ENCODE measurements around the gene ZDHHC11B.
"Not testable (repeated sequence)": the region's sequence is repeated elsewhere in the genome, so short reads cannot be mapped to it uniquely, and the experiment has no call there.

Gene ZDHHC11B

GRCh38 chr5:784428-785177 is at the start of gene ZDHHC11B:
ZDHHC11B (minus strand) TSS chr5:784729; CDS start chr5:766919, 17,810 bp downstream.
- POLR2A ChIA-PET (ENCODE audit: low non-redundant PET); H3K27ac ChIP-seq; CTCF ChIA-PET: not testable (repeated sequence)
- peak; percentile 91 for DNase-seq (ENCODE audit: low spot score)

GRCh38 chr5:834013-834412 is 49.5 kb upstream of the ZDHHC11B start:
- DNase-seq (ENCODE audit: low spot score); CTCF ChIA-PET; H3K27ac ChIP-seq; POLR2A ChIA-PET (ENCODE audit: low non-redundant PET): not testable (repeated sequence)

GRCh38 chr5:828194-828593 is 43.7 kb upstream of the ZDHHC11B start:
- DNase-seq (ENCODE audit: low spot score); POLR2A ChIA-PET (ENCODE audit: low non-redundant PET); CTCF ChIA-PET; H3K27ac ChIP-seq: not testable (repeated sequence)

- CTCF ChIA-PET; POLR2A ChIA-PET (ENCODE audit: low non-redundant PET); DNase-seq (ENCODE audit: low spot score); H3K27ac ChIP-seq: not testable (repeated sequence)
These were observed 41.0 kb upstream of the ZDHHC11B start for GRCh38 chr5:825544-825943.

GRCh38 chr5:821504-821903 is 37.0 kb upstream of the ZDHHC11B start:
- POLR2A ChIA-PET (ENCODE audit: low non-redundant PET): no interaction called here
- H3K27ac ChIP-seq: no peak overlapping the region
- no peak for TF ChIP-seq CTCF (conservative IDR thresholded peaks at IDR 0.05; ENCODE audit: low read depth)
- DNase-seq (ENCODE audit: low spot score): no peak
- CTCF ChIA-PET: no interaction called here

- DNase-seq (ENCODE audit: low spot score): no peak
- ChIA-PET POLR2A (ENCODE audit: low non-redundant PET) (no interaction called here), CTCF (no interaction called here)
- H3K27ac ChIP-seq: no peak overlapping the region
- no peak for TF ChIP-seq CTCF (conservative IDR thresholded peaks at IDR 0.05; ENCODE audit: low read depth)
These were observed 35.7 kb upstream of the ZDHHC11B start for GRCh38 chr5:820245-820644.

- TF ChIP-seq CTCF (conservative IDR thresholded peaks at IDR 0.05; ENCODE audit: low read depth): no peak
- ChIA-PET CTCF (no interaction called here), POLR2A (ENCODE audit: low non-redundant PET) (no interaction called here)
- no peak overlapping the region for H3K27ac ChIP-seq
- no peak for DNase-seq (ENCODE audit: low spot score)
These were observed 34.5 kb upstream of the ZDHHC11B start for GRCh38 chr5:819078-819477.

GRCh38 chr5:816176-816575 is 31.6 kb upstream of the ZDHHC11B start:
- ChIA-PET CTCF (no interaction called here), POLR2A (ENCODE audit: low non-redundant PET) (no interaction called here)
- TF ChIP-seq CTCF (conservative IDR thresholded peaks at IDR 0.05; ENCODE audit: low read depth): no peak
- no peak for DNase-seq (ENCODE audit: low spot score)
- no peak overlapping the region for H3K27ac ChIP-seq

- TF ChIP-seq CTCF (conservative IDR thresholded peaks at IDR 0.05; ENCODE audit: low read depth): no peak
- H3K27ac ChIP-seq: no peak overlapping the region
- no peak for DNase-seq (ENCODE audit: low spot score)
- ChIA-PET POLR2A (ENCODE audit: low non-redundant PET) (no interaction called here), CTCF (no interaction called here)
These were observed 30.9 kb upstream of the ZDHHC11B start for GRCh38 chr5:815449-815848.

GRCh38 chr5:813575-813974 is 29.0 kb upstream of the ZDHHC11B start:
- H3K27ac ChIP-seq; CTCF ChIA-PET; POLR2A ChIA-PET (ENCODE audit: low non-redundant PET); DNase-seq (ENCODE audit: low spot score): not testable (repeated sequence)

- POLR2A ChIA-PET (ENCODE audit: low non-redundant PET); DNase-seq (ENCODE audit: low spot score); CTCF ChIA-PET; H3K27ac ChIP-seq: not testable (repeated sequence)
These were observed 26.9 kb upstream of the ZDHHC11B start for GRCh38 chr5:811384-811783.

- CTCF ChIA-PET, H3K27ac ChIP-seq: not testable (repeated sequence)
These were observed 23.4 kb upstream of the ZDHHC11B start for GRCh38 chr5:807719-808514.

More at GRCh38 chr5:807719-808514, 23.4 kb upstream of the ZDHHC11B start:
- DNase-seq (ENCODE audit: low spot score); POLR2A ChIA-PET (ENCODE audit: low non-redundant PET): not testable (repeated sequence)

All from RWPE1 (cell line).